GM15510 (cell line): ENCODE data around the gene GPRC5D.

Source experiments
- POLR2A ChIP-seq: IDR thresholded peaks from 3 replicates; pipeline ENCODE4 v1.6.1; 2011; ENCODE audit warnings: borderline replicate concordance; ENCODE audit not compliant: insufficient read length; ENCODE audit errors: extremely low read depth

Gene GPRC5D

GRCh38 chr12:12951504-12951903, 466 bp downstream of the GPRC5D start:
- no peak for TF ChIP-seq POLR2A

- no peak for TF ChIP-seq POLR2A
Observed at GRCh38 chr12:12947902-12948301, 4.1 kb downstream of the GPRC5D start.

DNA sequence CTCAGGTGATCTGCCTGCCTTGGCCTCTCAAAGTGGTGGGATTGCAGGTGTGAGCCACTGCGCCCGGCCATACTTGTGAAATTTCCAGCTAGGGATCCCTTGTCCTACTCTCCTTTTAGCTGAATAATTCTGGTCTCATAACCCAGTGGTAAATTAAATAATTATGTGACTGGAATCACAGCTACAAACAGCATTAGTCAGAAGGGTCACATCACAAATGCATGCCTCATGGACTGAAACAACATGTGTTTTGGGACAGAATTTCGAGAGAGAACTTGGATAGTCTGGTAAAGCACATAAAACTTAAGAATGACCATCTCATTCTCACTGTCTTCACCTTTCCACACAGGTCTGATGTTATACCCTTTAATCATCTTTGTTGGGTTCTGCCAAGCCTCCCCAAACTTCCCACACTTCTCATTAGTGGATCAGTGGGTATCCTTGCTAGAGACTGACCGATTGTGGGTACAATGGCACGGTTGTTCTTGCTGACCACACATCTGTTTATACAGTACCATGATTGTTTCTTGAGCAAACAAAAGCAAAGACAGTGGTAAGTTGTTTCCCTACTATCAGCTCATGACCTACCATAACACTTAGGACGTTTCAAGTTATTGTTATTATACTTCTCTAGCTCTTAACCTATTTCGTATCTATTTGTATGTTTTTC, 5.1 kb downstream of the GPRC5D start:
- TF ChIP-seq POLR2A, result no peak

GRCh38 chr12:12945591-12945990, 6.4 kb downstream of the GPRC5D start:
- TF ChIP-seq POLR2A, result no peak

DNA sequence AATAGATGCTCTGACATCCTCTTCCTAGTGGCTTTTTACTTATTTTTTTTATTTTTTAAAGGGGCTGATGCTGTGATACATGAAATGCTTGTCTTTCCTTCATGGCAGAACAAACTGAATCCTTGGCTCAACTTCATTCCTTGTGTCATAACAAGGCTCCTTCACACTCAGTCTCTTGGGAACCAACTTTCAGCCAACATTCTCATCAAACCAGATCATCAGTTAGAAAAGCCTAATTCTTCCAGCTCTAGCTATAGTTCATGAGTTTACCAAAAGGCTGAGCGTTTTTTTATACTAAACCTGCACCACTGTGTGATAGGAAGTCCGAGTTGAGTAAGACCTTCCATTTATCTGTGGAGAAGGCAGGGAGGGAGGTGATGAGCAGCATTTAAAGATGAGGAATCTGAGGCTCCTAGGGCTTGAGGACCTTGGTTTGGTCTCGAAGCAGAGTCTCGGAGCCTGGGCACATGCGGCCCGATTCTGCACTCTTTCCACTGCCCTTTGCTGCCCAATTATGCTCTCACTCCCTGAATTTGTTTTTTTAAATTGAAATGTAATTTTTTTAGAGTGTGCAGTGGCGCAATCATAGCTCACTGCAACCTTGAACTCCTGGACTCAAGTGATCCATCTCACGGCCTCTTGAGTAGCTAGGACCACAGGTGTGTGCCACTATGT, 8.2 kb downstream of the GPRC5D start:
- TF ChIP-seq POLR2A, result no peak

DNA sequence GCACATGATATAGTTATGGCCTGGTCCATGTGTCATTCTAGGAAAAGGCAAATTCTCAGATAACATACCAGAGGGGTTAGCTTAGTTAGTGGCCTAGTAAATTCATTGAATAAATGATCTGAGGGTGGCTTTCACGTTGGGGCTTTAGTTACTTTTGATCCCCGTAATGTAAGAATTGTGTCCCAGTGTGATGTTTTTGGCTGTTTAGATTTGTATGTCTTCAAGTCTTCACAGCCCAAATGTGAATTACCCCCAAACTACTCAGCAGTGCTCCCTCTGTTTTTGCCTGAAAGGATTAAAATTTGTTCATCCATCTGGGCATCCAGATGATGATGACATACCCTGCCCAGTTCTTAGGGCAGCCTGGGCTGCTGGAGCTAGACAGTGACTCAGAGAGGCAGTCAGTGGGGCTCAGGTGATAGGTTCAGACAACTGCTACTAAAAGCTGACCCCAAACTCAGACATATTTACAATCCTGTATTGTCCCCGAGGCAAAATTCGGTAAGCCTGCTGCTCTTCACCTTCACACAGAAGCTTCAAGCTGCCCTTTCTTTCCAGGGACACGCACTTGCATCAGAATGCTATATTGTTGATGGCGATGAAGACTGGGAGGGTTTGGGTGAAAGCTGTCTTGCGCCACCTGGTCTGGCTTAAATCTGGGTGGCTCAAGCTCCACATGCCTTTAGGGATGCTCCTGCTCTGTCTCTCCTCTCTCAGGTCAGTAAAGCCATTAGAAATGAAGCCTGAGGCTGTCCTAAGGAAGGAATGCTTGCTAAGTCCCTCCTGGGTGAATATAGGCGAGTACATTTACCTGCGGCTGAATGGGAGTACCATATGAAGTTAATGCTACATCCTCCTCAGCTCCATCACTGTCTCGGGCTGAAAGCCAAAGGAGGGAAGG, 10.3 kb downstream of the GPRC5D start:
- TF ChIP-seq POLR2A, result no peak

DNA sequence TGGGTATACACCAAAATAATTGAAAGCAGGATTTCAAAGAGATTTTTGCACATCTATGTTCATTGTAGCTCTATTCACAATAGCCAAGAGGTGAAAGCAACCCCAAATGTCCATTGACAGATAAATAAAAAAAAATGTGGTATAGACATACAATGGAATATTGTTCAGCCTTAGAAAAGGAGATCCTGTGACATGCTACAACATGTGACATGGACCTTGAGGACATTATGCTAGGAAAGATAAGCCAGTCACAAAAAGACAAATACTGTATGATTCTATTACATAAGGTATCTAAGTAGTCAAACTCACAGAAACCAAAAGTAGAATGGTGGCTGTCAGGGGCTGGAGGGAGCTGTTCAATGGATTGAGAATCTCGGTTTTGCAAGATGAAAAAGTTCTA, 12.1 kb downstream of the GPRC5D start:
- no peak for TF ChIP-seq POLR2A

DNA sequence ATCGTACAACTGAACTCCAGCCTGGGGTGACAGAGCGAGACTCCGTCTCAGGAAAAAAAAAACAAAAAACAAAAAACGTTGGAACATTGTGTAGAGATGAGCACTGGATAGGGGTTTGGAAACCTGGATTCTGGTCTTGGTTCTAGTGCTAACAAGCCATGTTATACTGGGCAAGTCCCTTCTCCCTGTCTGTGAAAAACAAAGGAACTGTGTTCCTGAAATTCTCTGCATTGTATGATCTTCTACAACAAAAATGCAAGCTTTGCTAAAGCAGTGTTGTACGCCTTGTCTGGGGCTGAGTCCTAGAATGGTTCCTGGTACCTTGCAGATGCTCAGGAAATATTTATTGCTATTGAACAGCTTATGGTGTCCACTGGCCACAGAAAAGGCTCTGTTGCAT, 13.4 kb downstream of the GPRC5D start:
- no peak for TF ChIP-seq POLR2A

DNA sequence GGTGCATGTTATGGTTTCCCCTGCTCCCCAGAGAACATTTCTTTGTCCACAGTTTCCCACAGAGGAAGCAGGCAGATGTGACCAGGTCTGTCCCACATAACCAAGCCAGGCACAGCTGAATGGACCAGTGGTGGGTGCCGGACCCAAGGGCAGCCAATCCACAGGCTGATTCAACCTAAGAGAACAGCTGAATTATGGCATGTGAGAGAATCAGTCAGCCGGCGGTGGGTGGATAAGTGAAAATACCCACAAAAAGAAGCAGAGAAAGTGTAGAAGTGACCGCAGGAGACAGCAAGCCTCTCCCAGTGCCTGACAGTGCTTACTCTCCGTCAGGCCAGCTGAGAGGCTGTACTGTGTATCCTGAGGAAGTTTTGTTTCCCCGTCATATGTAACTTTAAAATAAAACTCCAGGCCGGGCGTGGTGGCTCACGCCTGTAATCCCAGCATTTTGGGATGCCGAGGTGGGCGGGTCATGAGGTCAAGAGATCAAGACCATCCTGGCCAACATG, 14.9 kb downstream of the GPRC5D start:
- TF ChIP-seq POLR2A, result no peak

- TF ChIP-seq POLR2A, result no peak
Observed at GRCh38 chr12:12934556-12934955, 17.4 kb downstream of the GPRC5D start.

- no peak for TF ChIP-seq POLR2A
Observed at GRCh38 chr12:12933742-12934141, 18.2 kb downstream of the GPRC5D start.

DNA sequence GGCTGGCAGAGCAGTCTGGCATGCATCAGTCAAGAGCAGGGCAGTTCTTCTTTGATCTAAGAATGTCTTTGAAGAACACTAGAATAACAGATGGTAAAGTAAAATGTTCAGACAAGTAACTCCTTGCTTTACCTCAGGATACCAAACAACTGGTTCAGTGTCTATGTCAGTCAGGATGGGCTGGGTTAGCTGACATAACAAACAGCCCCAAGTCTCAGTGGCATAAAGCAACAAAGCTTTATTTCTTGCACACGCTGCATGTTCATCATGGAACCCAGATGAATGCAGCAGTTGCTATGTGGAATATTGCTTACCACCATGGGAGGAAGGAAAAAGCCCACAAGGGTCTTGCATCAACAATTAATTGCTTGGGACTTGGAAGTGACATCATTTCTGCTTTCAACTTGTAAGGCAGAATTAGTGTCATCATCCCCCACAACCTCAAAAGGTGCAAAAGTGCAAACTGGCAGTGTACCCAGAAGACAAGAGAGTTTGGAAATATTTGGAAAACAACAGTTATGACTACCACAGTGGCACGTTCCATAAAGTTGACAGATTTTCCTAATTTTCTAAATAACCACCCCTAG, 21.2 kb downstream of the GPRC5D start:
- no peak for TF ChIP-seq POLR2A

- no peak for TF ChIP-seq POLR2A
Observed at GRCh38 chr12:12929696-12930095, 22.3 kb downstream of the GPRC5D start.

DNA sequence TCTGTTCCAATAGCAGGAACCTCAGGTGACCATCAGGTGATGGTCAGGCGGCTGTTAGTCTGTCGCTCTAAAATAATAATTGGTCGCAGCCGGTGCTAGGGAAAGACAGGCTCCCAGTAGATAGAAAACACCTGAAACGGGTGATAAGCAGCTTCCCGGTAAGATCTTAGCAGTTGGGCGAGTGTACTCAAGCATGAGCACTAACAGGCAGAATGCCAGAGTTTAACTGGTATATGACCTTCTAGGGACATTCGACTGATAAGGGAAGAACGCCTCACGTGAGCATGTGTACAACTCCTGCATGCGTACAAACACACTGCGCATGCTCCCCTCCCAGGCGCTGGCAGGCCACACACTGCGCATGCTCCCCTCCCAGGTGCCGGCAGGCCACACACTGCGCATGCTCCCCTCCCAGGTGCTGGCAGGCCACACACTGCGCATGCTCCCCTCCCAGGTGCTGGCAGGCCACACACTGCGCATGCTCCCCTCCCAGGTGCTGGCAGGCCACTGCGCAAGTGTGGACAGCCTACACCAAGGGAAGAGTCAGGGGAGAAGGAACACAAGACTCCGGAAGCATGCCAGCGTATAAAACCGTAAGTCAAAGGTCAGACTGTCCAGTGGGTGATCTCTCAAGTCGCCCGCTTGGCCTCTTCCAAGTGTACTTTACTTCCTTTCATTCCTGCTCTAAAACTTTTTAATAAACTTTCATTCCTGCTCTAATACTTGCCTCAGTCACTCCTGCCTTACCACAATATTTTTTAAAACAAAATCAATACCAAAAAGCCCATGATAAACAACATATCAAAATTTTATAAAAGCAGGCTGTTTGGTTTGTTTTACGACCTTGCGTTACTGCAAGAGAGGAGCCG, 24.5 kb downstream of the GPRC5D start:
- no peak for TF ChIP-seq POLR2A
